Lower lobe of right lung (tissue), 2 donors: ENCODE results near the gene ARFGEF3. TPM values are rescaled to one million over a fixed set of nuclear protein-coding genes. Genes with fewer than 3 reads are reported as not detected.
"Not testable (repeated sequence)": the region's sequence is repeated elsewhere in the genome, so short reads cannot be mapped to it uniquely, and the experiment has no call there.

Experiments
- ATAC-seq, 2 donors: fragments of 200-7000 bp; cut with Tn5 transposase; one replicate each; pipeline ENCODE4 v1.9.1; 2020 to 2022; ENCODE audit warnings: mild to moderate bottlenecking in 2 of 2, moderate library complexity in 2 of 2
- DNase-seq: peaks from one replicate; pipeline ENCODE4 v3.0.0-alpha.2; 2020
- H3K27ac ChIP-seq: fragments of 200-600 bp; one replicate; pipeline ENCODE4 v1.8.0; 2022
- H3K27me3 ChIP-seq: fragments of 200-600 bp; one replicate; pipeline ENCODE4 v1.8.0; 2022; ENCODE audit warnings: low read depth
- H3K36me3 ChIP-seq: fragments of 200-600 bp; one replicate; pipeline ENCODE4 v1.8.0; 2022; ENCODE audit warnings: mild to moderate bottlenecking
- H3K4me1 ChIP-seq: fragments of 200-600 bp; one replicate; pipeline ENCODE4 v1.8.0; 2022
- H3K4me3 ChIP-seq: fragments of 200-600 bp; one replicate; pipeline ENCODE4 v1.8.0; 2022; ENCODE audit warnings: mild to moderate bottlenecking
- H3K9me3 ChIP-seq: fragments of 200-600 bp; one replicate; pipeline ENCODE4 v1.8.0; 2022
- CTCF ChIP-seq: fragments of 200-600 bp; IDR thresholded peaks from one replicate; pipeline ENCODE4 v1.8.0; 2022; ENCODE audit warnings: antibody characterized with exemption, mild to moderate bottlenecking
- intact Hi-C: fragments of 100-400 bp; cut with DNase I; formaldehyde crosslinking; loops from one replicate; pipeline ENCODE4 v1.11.0; 2022
- total RNA-seq: library from RNA; stranded (reverse); fragmentation: NEBNext Ultra II Directional; extraction: Animal tissue kit (Norgen Biotek cat#: 25700); gene quantifications from one replicate; pipeline ENCODE4 v1.2.1, GENCODE V29; 2021
- donor health status: DM: no; HTN: yes; CAD: no; lungs with severe emphysema.

ARFGEF3 gene
- total RNA-seq, 1 donor from 2014 or later, result 33.8 TPM

GRCh38 chr6:138117376-138117914 lies 44.3 kb upstream of the ARFGEF3 start:
- no peak for TF ChIP-seq CTCF
- ATAC-seq (no peak), DNase-seq (no peak)
- no peak overlapping the region for H3K27ac ChIP-seq
- intact Hi-C loops, result loop anchor here (10.0 kb wide), 1 partner anchor 167 kb away; no protein-coding TSS in a partner anchor
- no peaks in the 10 kb centered on the region for H3K27me3 ChIP-seq
- no peak overlapping the region for H3K4me3 ChIP-seq
- H3K4me1 ChIP-seq, result no peaks in the 10 kb centered on the region
- H3K9me3 ChIP-seq, result no peaks in the 10 kb centered on the region
- no peaks in the 10 kb centered on the region for H3K36me3 ChIP-seq

GRCh38 chr6:138119229-138119628 lies 42.5 kb upstream of the ARFGEF3 start:
- not testable (repeated sequence) for H3K4me1 ChIP-seq, H3K27me3 ChIP-seq, H3K9me3 ChIP-seq, H3K36me3 ChIP-seq, ATAC-seq, H3K27ac ChIP-seq, DNase-seq, H3K4me3 ChIP-seq
- intact Hi-C loops, result loop anchor here (10.0 kb wide), 1 partner anchor 166 kb away; no protein-coding TSS in a partner anchor

- H3K27me3 ChIP-seq, result no peaks in the 10 kb centered on the region
- H3K9me3 ChIP-seq, result no peaks in the 10 kb centered on the region
- H3K4me3 ChIP-seq, result no peak overlapping the region
- no peak for DNase-seq
- ATAC-seq, result no peak
- H3K36me3 ChIP-seq, result no peaks in the 10 kb centered on the region
- H3K4me1 ChIP-seq, result no peaks in the 10 kb centered on the region
- TF ChIP-seq CTCF, result no peak
- no peak overlapping the region for H3K27ac ChIP-seq
- intact Hi-C loops, result loop anchor here (10.0 kb wide), 1 partner anchor 165 kb away; no protein-coding TSS in a partner anchor
Observed at GRCh38 chr6:138119976-138120375, 41.8 kb upstream of the ARFGEF3 start.

GRCh38 chr6:138124096-138124495 lies 37.6 kb upstream of the ARFGEF3 start:
- no peaks in the 10 kb centered on the region for H3K36me3 ChIP-seq
- no peak overlapping the region for H3K4me3 ChIP-seq
- TF ChIP-seq CTCF, result no peak
- intact Hi-C loops, result no loop called here
- no peaks in the 10 kb centered on the region for H3K4me1 ChIP-seq
- no peak overlapping the region for H3K27ac ChIP-seq
- DNase-seq, result no peak
- no peaks in the 10 kb centered on the region for H3K27me3 ChIP-seq
- no peaks in the 10 kb centered on the region for H3K9me3 ChIP-seq
- no peak for ATAC-seq

GRCh38 chr6:138128096-138128495 lies 33.6 kb upstream of the ARFGEF3 start:
- Histone ChIP-seq H3K27me3 (no peaks in the 10 kb centered on the region), H3K27ac (no peak overlapping the region), H3K4me3 (no peak overlapping the region), H3K4me1 (no peaks in the 10 kb centered on the region), H3K36me3 (no peaks in the 10 kb centered on the region), H3K9me3 (no peaks in the 10 kb centered on the region)
- no peak for DNase-seq
- ATAC-seq, result no peak
- intact Hi-C loops, result no loop called here
- no peak for TF ChIP-seq CTCF

- no peak for TF ChIP-seq CTCF
- Histone ChIP-seq H3K4me3 (no peak overlapping the region), H3K27ac (no peak overlapping the region), H3K36me3 (no peaks in the 10 kb centered on the region), H3K27me3 (no peaks in the 10 kb centered on the region), H3K4me1 (no peaks in the 10 kb centered on the region), H3K9me3 (no peaks in the 10 kb centered on the region)
- DNase-seq (no peak), ATAC-seq (no peak)
- intact Hi-C loops, result no loop called here
Observed at GRCh38 chr6:138129190-138129589, 32.5 kb upstream of the ARFGEF3 start.
